ENCODE results near the gene DHX9.

The DHX9 gene

GRCh38 chr1:182839209-182840066, at the start of gene DHX9:
Gene DHX9, plus strand, starts transcription at chr1:182839347. Its CDS starts 3,220 bp downstream, at chr1:182842567.
- H3K36me3 ChIP-seq (ENCODE audit: control insufficient read depth, insufficient read depth, low read length), result peaks cover 4% of the 10 kb centered on the region; the same call in 1 of the 2 replicates
- H3K4me3 ChIP-seq (replicated peaks; ENCODE audit: low read depth, low read length), result peak within 1 kb of the TSS; percentile 85
- TF ChIP-seq, protein P1, sequence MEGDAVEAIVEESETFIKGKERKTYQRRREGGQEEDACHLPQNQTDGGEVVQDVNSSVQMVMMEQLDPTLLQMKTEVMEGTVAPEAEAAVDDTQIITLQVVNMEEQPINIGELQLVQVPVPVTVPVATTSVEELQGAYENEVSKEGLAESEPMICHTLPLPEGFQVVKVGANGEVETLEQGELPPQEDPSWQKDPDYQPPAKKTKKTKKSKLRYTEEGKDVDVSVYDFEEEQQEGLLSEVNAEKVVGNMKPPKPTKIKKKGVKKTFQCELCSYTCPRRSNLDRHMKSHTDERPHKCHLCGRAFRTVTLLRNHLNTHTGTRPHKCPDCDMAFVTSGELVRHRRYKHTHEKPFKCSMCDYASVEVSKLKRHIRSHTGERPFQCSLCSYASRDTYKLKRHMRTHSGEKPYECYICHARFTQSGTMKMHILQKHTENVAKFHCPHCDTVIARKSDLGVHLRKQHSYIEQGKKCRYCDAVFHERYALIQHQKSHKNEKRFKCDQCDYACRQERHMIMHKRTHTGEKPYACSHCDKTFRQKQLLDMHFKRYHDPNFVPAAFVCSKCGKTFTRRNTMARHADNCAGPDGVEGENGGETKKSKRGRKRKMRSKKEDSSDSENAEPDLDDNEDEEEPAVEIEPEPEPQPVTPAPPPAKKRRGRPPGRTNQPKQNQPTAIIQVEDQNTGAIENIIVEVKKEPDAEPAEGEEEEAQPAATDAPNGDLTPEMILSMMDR (IDR thresholded peaks at IDR 0.05; ENCODE audit: insufficient read depth, low read length, poor library complexity, severe bottlenecking), result peak; percentile 22
- no peaks in the 10 kb centered on the region for H3K27me3 ChIP-seq (replicated peaks; ENCODE audit: control insufficient read depth, insufficient read depth, low read length)
- DNase-seq (ENCODE audit: extremely low read depth, insufficient read length), result peak; percentile 94

DNA sequence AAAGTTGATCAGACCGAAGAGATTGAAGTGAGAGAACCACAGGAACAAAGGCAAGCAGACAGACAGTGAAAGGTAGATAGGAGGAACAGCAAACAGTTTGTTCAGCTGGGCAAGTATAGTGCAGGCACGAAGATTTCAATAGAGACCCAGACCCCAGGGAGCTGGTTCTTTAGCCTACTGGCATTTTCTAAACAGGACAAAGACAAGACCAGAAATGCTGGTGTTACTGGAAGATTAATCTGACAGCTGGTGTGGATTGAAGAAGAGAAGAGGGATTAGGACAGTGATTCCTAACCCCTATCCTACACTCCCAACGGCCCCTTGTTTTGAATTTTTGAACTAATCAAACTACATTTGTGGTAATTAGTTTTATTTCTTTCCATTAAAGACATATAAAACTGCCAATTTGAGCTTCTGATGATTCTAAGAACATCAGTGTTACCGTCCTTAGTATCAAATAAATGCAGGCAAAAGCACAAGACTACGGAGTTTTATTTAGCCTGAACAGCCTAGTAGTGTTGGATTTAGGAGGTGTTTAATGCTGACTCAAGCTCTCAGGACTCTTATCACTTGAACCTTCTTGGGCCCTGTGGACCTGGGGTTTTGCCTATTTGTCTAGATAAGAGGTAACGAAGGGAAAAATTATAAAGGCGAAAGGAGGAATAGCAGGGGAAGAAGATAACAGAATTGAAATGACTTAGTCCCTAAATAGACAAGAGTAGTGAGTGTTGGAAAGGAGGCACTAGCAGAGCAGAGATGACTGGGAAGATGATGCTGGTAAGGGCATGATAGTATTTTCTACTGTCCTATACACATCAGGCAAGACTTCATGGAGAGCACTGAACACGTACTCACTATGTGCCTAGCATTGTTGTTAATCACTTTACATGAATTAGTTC, 47.6 kb upstream of the DHX9 start:
- H3K27me3 ChIP-seq (replicated peaks; ENCODE audit: control insufficient read depth, insufficient read depth, low read length), result no peaks in the 10 kb centered on the region

GRCh38 chr1:182794091-182794490, 45.1 kb upstream of the DHX9 start:
- no peaks in the 10 kb centered on the region for H3K36me3 ChIP-seq (ENCODE audit: control insufficient read depth, insufficient read depth, low read length)
- no peak for DNase-seq (ENCODE audit: extremely low read depth, insufficient read length)
- TF ChIP-seq, protein P1 (IDR thresholded peaks at IDR 0.05; ENCODE audit: insufficient read depth, low read length, poor library complexity, severe bottlenecking), result no peak

More for the DNA sequence above, 47.6 kb upstream of the DHX9 start:
- TF ChIP-seq, protein P1 (IDR thresholded peaks at IDR 0.05; ENCODE audit: insufficient read depth, low read length, poor library complexity, severe bottlenecking), result no peak
- no peaks in the 10 kb centered on the region for H3K36me3 ChIP-seq (ENCODE audit: control insufficient read depth, insufficient read depth, low read length)
- H3K4me3 ChIP-seq (replicated peaks; ENCODE audit: low read depth, low read length), result no peak overlapping the region
- DNase-seq (ENCODE audit: extremely low read depth, insufficient read length), result no peak

DNA sequence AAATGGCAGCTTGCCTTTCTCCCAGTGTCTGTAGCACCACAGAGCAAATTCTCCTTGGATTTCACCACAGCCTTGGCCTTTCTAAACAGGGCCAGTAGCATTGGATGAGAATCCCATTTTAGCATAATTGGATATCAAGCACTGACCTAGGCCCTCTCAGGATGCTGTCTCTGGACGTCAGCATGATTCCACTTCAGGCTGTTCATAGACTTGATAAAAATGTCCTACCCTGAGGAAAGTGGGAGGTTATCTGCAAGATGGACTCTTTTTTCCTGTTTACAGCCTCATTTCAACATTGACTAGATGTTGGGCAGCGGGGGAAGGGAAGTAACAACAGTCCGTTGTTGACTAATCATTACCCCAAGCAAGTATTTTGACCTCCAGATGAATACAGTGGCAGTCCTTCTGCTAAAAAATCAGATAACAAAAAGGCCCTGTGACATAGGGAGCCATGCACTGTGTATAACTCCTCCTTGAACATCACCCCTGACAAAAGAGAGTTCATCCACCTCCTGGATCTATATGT, 44.4 kb upstream of the DHX9 start:
- Histone ChIP-seq H3K27me3 (replicated peaks; ENCODE audit: control insufficient read depth, insufficient read depth, low read length) (no peaks in the 10 kb centered on the region), H3K4me3 (replicated peaks; ENCODE audit: low read depth, low read length) (no peak overlapping the region), H3K36me3 (ENCODE audit: control insufficient read depth, insufficient read depth, low read length) (no peaks in the 10 kb centered on the region)
- TF ChIP-seq, protein P1 (IDR thresholded peaks at IDR 0.05; ENCODE audit: insufficient read depth, low read length, poor library complexity, severe bottlenecking), result no peak
- no peak for DNase-seq (ENCODE audit: extremely low read depth, insufficient read length)

More at GRCh38 chr1:182794091-182794490, 45.1 kb upstream of the DHX9 start:
- Histone ChIP-seq H3K4me3 (replicated peaks; ENCODE audit: low read depth, low read length) (no peak overlapping the region), H3K27me3 (replicated peaks; ENCODE audit: control insufficient read depth, insufficient read depth, low read length) (no peaks in the 10 kb centered on the region)

- no peaks in the 10 kb centered on the region for H3K36me3 ChIP-seq (ENCODE audit: control insufficient read depth, insufficient read depth, low read length)
- no peaks in the 10 kb centered on the region for H3K27me3 ChIP-seq (replicated peaks; ENCODE audit: control insufficient read depth, insufficient read depth, low read length)
- TF ChIP-seq, protein P1 (IDR thresholded peaks at IDR 0.05; ENCODE audit: insufficient read depth, low read length, poor library complexity, severe bottlenecking), result no peak
- DNase-seq (ENCODE audit: extremely low read depth, insufficient read length), result no peak
- H3K4me3 ChIP-seq (replicated peaks; ENCODE audit: low read depth, low read length), result no peak overlapping the region
Observed at GRCh38 chr1:182795563-182796228, 43.5 kb upstream of the DHX9 start.
